ENCODE results near the gene PHC2.
"Not testable (repeated sequence)": the region's sequence is repeated elsewhere in the genome, so short reads cannot be mapped to it uniquely, and the experiment has no call there.

The PHC2 gene

DNA sequence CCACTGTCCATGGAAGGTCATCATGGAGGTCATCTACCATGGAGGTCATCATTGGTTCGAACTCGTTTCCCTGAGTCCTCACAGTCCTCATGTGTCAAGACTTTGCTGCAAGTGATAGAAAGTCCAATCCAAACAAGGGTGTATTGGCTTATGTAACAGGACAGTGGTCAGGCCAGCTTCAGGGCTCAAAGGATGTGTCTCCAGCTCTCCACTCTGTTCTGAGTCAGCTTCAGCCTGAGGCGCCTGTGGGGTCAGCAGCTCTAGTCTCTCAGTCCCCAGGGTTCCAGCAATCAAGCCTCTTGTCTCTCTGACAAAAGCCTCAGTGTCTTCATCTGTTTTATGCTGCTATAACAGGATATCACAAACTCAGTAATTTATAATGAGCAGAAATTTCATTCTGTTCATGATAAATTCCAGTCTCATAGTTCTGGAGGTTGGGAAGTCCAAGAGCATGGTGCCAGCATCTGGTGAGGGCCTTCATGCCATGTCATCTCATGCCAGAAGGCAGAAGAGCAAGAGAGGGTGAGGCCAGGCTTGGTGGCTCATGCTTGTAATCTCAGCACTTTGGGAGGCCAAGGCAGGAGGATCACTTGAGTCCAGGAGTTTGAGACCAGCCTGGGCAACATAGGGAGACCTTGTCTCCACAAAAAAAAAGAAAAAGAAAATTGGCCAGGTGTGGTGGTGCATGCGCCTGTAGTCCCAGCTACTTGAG lies 129.5 kb downstream of the PHC2 start:
- no peak for DNase-seq (ENCODE audit: low read depth, low spot score)
- H3K27ac ChIP-seq, result no peak overlapping the region

DNA sequence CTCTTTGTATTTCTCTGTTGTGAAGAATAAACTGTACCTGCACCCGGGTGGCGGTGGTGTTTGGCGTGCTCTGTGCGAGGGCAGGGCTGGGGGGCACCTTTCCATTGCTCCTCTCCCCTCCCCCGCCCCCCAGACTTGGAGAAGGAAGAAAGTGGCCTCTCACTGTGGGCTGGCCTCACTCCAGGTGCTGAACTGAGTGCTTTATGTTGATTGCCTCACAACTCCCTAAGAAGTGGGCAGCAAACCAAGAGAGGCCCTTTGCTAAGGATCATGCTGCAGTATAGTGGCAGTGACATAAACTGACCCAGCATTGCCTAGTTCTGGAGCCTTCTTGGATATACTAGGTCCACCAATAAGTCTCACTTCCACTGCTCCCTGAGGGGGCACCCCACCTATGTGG lies 130.2 kb downstream of the PHC2 start:
- DNase-seq (ENCODE audit: low read depth, low spot score), result no peak
- no peak overlapping the region for H3K27ac ChIP-seq

DNA sequence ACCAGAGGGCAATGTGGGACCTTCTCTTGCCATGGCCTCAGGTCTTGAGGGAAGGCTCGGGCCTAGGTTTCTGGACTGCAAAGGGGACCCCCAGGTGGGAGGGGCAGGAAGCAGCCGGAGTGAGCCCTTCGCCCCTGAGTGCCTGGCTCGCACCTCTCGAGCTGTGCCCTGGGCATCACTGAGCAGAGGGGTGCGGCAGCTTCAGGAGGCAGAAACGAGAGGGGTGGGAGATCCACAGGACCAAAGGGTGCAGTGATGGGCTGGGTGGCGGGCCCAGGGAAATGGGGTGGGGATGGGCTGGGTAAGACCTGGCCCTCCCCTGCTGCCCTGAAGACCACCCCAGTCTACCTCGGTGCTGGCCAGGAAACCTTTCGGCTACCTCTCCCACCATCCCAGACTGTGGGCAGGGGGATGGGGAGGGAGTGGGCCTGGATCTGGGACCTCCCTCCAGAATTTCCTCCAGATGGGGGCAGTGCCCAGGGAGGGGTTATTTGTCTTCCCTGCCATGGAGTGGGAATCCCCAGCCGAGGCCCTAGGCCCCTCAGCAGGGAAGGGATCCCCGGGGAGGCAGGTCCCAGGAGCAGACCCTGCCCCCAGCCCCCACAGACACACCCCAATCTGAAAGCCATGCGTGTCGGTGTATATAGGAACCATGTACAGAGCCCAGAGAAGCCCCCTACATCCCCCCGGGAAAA lies 131.3 kb downstream of the PHC2 start:
- H3K27ac ChIP-seq, result no peak overlapping the region
- no peak for DNase-seq (ENCODE audit: low read depth, low spot score)

DNA sequence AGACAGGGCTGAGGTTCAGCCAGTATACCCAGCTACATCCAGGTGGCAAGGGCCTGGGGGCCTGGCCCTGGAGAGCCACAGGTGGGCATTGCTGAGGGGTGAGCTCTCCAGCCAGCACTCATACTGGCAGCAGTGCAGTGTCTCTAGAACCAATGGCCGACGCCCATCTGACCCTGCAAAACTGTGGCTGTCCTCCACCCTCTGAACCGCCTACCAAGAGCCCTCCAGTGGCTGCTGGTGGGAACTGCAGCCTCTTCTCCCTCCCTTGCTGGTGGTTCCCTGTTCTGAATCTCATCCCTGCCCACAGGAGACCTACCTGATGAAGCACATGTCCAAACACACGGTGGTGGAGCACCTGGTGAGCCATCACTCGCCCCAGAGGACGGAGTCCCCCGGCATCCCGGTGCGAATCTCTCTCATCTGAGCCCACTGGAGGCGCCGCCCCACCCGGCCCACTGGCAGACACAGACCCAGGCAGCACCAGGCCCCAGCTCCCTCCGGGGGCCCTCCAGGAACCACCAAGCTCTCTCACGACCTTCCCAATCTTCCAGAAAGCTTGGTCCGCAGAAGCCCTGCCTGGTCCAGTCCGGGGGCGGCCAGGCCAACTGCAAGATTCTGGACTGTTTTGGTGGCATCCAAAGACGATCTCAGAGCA lies 132.1 kb downstream of the PHC2 start:
- H3K27ac ChIP-seq, result no peak overlapping the region
- no peak for DNase-seq (ENCODE audit: low read depth, low spot score)

DNA sequence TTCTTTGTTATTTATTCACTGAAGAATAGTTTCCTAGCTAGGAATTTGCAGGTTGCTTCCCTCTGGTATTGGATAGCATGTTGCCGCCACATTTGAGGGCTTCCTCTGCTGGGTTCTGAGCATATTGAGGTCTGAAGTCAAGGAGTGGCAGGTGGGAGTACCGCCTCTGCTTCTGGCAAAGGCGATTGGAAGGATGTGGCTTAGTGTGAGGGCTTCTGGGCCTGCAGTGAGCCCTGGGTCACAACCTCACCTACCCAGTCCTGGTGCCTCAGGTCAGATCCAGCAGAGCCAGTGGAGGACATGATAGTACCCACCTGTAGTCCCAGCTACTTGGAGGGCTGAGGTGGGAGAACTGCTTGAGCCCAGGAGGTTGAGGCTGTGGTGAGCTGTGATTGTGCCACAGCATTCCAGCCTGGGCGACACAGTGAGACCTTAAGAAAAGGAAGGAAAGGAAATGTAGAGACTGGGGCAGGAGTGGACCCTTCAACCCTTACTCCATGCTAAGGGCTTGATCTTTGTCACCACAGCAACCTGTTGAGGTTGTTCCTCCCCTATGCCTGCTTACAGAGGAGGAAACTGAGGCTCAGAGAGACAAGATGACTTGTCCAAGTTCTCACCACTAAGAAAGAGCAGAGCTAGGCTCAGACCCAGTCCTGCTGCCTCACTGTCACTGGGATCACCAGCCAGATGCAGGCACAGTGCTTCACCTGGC lies 132.8 kb downstream of the PHC2 start:
- no peak for DNase-seq (ENCODE audit: low read depth, low spot score)
- no peak overlapping the region for H3K27ac ChIP-seq

DNA sequence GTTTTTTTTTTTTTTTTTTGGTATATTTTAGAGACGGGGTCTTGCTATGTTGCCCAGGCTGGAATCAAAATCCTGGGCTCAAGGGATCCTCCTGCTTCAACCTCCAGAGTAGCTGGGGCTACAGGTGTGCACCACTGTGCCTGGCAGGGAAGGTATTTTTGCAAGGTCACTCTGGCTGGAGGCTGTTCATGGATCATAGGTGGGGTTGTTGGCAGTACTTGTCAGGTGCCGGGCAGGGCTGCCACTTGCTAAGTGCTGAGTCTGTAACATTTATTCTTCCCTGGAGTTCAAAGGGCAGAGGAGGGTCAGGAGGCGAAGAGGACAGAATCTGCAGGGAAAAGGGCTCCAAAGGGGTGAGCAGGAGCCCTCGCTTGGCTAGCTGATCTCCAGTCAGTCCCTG lies 134.1 kb downstream of the PHC2 start:
- DNase-seq (ENCODE audit: low read depth, low spot score), result no peak
- no peak overlapping the region for H3K27ac ChIP-seq

DNA sequence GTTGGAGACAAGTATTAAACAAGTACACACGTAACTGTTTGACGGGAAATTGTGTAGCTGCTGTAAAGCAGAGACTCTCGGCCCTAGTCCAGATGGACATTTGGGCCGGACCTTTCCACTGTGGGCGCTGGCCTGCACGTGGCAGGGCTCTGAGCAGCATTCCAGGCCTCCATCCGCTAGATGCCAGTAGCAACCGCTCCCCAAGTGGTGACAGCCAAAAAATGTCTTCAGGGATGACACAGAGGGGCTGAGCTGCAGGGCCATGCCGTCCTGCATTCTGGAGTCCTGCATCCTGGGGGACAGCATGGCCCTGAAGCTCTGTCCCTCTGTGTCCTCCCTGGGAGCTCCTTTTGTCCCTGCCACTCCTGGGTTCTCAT lies 134.8 kb downstream of the PHC2 start:
- H3K27ac ChIP-seq, result no peak overlapping the region
- no peak for DNase-seq (ENCODE audit: low read depth, low spot score)

DNA sequence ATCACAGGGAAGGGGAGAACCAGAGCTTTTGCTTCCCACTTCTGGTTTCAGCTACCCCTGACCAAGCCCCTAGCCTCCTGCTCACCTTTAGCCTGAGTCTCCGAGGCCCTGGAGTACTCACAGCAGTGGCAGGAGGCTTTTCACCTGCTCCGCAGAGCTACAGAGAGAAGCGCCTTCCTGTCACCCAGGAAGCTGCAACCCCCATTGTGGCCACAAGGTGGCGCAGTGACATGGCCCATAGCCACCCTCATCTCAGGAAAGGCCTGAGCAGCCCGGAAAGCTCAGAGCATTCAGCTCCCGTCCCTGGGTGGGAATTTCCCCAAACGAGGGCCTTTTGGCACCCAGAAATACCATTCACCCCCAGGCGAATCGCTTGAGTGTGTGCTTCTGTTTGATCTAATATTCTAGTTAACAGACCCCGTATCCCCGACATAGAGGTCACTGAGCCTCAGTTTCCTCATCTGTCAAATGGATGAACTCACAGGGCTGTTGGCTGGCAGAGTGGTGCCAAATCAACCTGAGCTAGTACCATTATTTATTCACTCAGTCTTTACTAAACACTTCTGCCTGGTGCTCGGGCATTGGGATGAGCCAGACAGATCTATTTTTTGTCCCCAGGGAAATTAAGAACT lies 135.3 kb downstream of the PHC2 start:
- no peak overlapping the region for H3K27ac ChIP-seq

DNA sequence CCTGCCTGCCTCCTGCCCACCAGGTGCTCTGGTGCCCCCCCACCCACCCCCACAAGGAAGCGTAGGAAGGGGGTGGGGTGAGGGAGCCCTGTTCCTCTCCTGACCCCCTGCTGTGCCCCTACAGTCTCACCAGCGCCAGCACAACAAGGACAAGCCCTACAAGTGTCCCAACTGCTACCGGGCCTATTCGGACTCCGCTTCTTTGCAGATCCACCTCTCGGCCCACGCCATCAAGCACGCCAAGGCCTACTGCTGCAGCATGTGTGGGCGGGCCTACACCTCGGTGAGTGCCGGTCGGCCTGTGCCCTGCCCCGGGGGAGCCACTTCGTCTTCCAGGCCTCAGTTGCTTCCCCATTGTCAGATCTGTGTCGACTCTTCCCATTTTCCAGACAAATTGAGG lies 135.9 kb downstream of the PHC2 start:
- no peak for DNase-seq (ENCODE audit: low read depth, low spot score)
- no peak overlapping the region for H3K27ac ChIP-seq

More for the DNA sequence above, 135.3 kb downstream of the PHC2 start:
- DNase-seq (ENCODE audit: low read depth, low spot score), result no peak

DNA sequence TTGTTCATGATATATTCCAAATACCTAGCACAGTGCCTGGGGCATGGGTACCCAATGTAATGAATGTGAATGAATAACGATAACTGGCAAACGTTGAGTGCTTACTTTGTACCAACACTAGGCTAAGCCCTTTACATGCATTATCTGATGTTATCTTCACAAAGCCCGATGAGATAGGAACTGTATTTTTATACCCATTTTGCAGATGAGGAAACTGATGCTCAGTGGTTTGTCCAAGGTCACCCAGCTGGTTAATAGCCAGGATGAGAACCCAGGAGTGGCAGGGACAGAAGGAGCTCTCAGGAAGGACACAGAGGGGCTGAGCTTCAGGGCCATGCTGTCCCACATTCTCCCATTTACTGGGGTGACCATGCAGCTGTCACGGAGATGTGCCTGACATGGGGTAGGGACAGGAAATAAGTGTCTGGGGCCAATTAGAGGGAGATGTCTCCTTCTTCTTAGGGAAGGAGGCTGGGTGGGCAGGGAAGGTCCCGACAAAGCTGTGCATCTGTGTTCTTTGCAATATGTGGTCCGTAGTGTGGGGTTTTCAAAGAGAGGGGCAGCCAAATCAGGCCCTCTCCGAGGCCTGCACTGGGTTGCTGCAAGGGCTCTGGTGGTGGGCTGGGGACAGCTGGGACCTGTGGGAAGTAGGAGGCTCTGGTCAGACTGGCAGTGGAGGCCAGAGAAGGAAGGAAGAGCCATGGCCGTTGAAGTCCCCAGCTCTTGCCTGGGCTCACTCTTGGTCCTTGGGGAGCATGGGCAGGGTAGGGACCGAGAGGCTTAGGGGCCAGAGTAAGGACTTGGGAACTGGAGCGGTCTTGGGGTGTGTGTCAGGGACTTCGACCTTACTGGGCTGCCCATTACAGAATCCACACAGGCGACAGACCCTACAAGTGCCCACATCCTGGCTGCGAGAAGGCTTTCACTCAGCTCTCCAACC lies 136.6 kb downstream of the PHC2 start:
- no peak for DNase-seq (ENCODE audit: low read depth, low spot score)
- no peak overlapping the region for H3K27ac ChIP-seq

DNA sequence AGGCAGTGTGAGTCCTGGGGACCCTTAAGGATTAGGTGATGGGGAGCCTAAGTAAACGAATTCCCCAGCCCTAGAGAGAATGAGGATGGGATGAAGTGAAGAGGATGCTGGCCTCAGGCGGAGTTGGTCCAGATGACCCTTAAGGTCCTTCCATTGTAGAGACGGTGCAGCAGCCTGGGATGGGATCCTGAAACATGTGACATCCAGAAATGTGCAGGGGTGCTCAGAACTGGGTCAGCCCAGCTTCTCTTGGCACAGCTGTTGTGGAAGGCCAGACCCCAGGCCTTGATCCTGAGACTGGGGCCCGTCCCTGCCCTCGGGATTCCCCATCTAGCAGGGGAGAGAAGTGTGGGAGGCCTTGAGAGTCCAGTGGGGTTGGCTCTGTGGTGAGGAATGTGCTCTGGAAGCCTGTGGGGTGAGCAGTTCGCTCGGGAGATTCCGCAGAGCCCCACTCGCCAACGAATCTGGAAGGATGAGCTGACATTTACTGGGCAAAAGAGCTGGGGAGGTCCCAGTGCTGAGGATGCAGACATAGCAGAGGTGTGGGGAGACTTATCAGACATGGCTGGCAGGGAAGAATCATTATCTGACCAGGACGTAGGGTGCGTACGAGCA lies 138.1 kb downstream of the PHC2 start:
- H3K27ac ChIP-seq, result no peak overlapping the region
- DNase-seq (ENCODE audit: low read depth, low spot score), result no peak

DNA sequence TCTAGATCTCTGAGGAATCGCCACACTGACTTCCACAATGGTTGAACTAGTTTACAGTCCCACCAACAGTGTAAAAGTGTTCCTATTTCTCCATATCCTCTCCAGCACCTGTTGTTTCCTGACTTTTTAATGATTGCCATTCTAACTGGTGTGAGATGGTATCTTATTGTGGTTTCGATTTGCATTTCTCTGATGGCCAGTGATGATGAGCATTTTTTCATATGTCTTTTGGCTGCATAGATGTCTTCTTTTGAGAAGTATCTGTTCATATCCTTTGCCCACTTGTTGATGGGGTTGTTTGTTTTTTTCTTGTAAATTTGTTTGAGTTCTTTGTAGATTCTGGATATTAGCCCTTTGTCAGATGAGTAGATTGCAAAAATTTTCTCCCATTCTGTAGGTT lies 140.3 kb downstream of the PHC2 start:
- DNase-seq (ENCODE audit: low read depth, low spot score); H3K27ac ChIP-seq: not testable (repeated sequence)

DNA sequence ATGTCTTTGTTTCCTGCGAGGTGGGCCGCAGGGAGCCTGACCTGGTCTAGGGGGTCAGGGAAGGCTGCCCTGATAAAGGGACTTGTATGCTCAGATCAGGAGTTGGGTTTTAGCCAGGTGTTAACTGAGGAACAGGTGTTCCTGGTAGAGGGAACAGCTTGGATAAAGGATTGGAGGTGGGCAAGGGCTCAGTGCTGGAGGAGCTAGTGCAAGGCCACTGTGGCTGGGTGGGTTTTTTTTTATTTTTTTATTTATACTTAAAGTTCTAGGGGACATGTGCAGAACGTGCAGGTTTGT lies 141.1 kb downstream of the PHC2 start:
- no peak for DNase-seq (ENCODE audit: low read depth, low spot score)
- H3K27ac ChIP-seq, result no peak overlapping the region

DNA sequence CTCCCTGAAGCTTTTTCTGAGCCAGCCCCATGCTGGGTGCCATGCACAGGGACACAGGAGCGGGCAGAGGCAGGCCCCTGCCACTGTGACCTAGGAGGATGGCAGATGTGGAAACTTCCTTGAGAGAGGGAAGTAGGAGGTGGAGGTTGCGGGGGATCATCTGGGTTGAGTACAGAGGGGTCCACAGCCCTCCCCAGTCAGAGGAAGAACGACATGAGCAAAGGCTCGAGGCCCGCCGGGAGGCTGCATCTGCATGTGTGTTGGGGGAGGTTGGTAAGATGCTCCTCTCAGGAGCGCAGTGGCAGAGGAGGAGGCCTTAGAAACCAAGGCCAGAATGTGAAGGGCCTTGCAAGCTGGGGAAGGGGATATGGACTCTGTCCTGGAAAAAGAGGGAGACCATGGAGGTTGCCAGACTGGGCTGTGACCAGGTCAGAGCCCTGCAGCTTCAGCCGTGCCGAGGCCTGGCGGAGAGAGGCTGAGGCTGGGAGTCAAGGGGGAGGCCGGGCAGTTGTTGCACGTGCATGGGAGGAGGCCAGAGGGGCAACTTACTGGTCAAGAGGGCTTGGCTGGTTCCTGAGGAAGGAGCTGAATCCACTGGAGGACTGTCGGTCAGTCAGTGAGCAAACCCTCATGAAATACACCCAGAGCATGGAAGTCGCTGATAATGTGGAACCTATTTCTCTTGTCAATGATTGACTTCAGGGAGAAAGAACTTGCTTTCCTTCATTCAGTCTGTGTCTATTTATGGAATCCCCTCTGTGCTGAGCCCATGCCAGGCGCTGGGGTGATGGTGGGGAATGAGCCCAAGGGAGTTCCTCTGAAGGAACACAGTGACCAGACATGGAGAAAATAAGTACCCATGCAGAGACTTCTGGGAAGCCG lies 141.7 kb downstream of the PHC2 start:
- no peak for DNase-seq (ENCODE audit: low read depth, low spot score)
- no peak overlapping the region for H3K27ac ChIP-seq

DNA sequence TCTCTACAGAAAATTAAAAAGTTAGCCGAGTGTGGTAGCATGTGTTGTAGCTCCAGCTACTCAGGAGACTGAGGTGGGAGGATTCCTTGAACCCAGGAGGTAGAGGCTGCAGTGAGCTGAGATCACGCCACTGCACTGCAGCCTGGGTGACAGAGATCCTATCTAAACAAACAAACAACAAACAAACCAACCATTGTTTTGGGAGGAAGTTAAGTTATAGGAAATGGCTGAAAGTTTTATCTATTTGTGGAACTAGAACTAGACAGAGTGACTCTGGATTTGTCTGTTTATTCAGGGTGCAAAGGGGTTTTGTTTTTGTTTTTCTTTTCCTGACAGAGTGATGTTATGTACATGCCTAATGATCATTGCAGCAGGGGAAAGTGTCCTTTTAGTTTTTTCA lies 143.6 kb downstream of the PHC2 start:
- no peak for DNase-seq (ENCODE audit: low read depth, low spot score)
- no peak overlapping the region for H3K27ac ChIP-seq

DNA sequence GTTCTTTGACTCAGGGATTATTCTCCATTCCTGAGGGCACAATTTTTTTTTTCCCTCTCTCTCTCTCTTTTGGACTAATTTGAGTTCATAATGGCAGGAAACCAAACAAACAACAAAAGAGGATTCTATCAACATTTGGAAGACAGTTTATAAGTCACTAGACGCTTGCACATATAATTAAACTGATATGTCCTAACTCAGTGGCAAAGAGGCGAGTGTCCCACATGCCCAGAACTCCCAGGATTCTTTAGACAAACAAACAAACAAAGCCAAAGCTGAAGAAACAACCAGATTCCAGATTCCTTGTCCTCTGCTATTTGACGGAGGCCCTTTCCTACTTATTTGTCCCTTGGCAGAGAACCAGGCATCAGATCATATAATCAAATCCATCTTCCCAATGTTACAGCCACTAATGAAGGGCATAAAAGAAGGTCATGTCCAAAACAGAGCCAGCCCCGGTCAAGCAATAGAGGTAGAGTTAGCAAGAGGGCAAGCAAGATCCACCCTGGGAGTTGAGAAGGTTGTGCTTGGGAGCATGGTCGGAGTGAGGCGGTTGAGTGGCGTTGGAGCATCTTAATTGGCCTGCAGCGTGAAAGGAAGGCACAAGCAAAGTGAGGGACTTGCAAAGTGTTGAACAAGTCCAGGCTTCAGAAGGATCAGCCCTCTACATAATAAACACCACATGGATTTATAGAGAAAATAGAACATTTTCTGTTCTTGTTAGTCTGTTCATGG lies 144.3 kb downstream of the PHC2 start:
- H3K27ac ChIP-seq, result no peak overlapping the region
- no peak for DNase-seq (ENCODE audit: low read depth, low spot score)

DNA sequence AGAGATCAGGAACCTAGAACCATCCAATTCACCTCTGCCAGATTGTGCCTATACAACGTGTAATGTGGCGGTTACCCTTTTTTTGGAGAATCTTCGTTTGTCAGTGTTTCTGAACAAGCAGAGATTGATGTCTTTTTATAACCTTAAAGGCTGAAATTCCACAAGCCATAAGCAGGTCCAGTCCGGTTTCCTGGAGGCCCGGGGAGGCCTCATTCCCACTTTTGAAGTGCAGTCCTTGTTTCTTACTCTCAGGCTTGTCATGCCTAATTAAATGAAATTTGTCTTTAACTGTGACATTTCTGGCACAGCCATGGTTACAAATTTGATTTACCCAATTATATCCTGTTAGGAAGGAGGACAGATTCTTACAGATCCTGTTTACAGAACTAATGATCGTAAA lies 146.8 kb downstream of the PHC2 start:
- no peak overlapping the region for H3K27ac ChIP-seq
- DNase-seq (ENCODE audit: low read depth, low spot score), result no peak

DNA sequence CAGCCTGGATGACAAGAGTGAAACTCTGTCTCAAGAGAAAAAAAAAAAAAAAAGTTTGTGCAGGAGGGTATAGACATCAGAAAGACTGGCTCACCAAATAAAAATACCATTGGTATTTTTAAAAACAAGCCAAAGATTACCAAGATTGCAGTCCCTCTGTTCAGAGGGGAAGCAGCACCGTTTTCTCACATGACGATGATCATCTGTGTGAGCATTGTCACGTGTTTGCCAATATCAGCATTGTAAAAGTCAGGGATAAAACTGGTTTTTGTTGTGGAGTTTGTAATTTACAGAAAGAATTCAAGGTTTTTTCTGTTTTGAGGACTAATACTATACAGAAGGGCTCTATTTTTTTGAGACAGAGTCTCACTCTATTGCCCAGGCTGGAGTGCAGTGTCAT lies 148.1 kb downstream of the PHC2 start:
- no peak overlapping the region for H3K27ac ChIP-seq
- no peak for DNase-seq (ENCODE audit: low read depth, low spot score)
